ENCODE data around the gene DISP1.

GRCh38 chr1:222828939-222829338 lies 14.1 kb downstream of the DISP1 start:
- no peak for TF ChIP-seq EZH2phosphoT487 (IDR thresholded peaks at IDR 0.05; ENCODE audit: insufficient read depth, low read depth)
- no peak for TF ChIP-seq EZH2 (IDR thresholded peaks at IDR 0.05; ENCODE audit: insufficient read depth, poor library complexity, severe bottlenecking)

Measured in GM23248 (cell line).